Measurements from ENCODE around the gene NXN.

GRCh38 chr17:801660-802059 is 177.9 kb downstream of the NXN start:
- TF ChIP-seq, protein P1, sequence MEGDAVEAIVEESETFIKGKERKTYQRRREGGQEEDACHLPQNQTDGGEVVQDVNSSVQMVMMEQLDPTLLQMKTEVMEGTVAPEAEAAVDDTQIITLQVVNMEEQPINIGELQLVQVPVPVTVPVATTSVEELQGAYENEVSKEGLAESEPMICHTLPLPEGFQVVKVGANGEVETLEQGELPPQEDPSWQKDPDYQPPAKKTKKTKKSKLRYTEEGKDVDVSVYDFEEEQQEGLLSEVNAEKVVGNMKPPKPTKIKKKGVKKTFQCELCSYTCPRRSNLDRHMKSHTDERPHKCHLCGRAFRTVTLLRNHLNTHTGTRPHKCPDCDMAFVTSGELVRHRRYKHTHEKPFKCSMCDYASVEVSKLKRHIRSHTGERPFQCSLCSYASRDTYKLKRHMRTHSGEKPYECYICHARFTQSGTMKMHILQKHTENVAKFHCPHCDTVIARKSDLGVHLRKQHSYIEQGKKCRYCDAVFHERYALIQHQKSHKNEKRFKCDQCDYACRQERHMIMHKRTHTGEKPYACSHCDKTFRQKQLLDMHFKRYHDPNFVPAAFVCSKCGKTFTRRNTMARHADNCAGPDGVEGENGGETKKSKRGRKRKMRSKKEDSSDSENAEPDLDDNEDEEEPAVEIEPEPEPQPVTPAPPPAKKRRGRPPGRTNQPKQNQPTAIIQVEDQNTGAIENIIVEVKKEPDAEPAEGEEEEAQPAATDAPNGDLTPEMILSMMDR (IDR thresholded peaks at IDR 0.05): no peak
- TF ChIP-seq POLR2A (IDR thresholded peaks at IDR 0.05): no peak
